Prostate gland (tissue), 2 donors: ENCODE data around the gene SCUBE1.

Experiments used
- CTCF ChIP-seq, 4 experiments: fragments of 200-600 bp in 2 of 4; fragments of 450-650 bp in 2 of 4; sonication (generic) in 2 of 4; IDR thresholded peaks; 1 replicate in 3 of 4; 2 replicates in 1 of 4; pipeline ENCODE4 v1.5.1; 2016 to 2019; ENCODE audit warnings: antibody characterized with exemption in 4 of 4, mild to moderate bottlenecking in 2 of 4, moderate library complexity in 2 of 4
- POLR2A ChIP-seq: fragments of 450-650 bp; IDR thresholded peaks from one replicate; pipeline ENCODE4 v1.6.1; 2016; ENCODE audit warnings: antibody characterized with exemption, mild to moderate bottlenecking

DNA sequence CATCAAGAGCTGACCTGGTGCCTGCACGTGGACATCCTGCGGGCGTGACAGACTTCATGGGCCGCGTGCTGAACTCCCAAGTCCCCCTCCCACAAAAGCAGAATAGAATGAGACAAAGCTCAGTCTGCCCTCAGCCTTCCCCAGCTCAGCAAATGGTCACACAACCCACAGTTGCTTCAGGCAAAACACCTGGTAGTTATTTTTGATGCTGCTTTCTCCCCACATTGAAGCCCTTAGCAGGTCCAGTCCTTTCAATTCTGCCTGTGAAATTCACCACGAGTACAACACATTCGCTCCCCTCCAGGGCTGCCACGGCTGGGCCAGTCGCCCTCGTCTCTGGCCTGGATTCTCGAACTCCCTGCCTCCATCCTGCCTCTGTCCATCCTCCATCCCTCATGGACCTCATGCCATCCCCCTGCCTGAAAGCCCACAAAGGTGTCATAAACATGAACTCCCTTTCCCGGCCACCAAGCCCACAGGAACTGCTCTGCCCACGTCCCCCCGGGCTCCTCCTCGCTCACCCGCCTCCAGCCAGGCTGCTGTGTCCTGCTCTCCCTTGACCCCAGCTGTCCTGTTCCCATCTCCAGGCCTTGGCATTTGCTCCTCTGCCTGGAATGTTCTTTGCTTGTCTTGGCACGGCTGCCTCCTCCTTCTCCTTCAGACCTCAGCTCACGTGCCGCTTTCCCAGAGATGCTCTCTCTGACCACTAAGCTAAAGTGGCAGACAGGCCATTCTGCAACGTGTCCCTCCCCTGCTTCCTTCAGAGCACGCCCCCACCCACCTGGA, 42.1 kb downstream of the SCUBE1 start:
- TF ChIP-seq CTCF (IDR thresholded peaks at IDR 0.05): no peak
- no peak for TF ChIP-seq POLR2A
